ENCODE data around the gene THSD4.

GRCh38 chr15:71601038-71601834 lies 486.0 kb downstream of the THSD4 start:
- TF ChIP-seq CTCF (conservative IDR thresholded peaks at IDR 0.05) = no peak
- no peak for TF ChIP-seq EZH2 (IDR thresholded peaks at IDR 0.05; ENCODE audit: low read depth)
